Measurements from ENCODE around the gene HOXA3. TPM values are rescaled to one million over a fixed set of nuclear protein-coding genes. Genes with fewer than 3 reads are reported as not detected.

The HOXA3 gene
- total RNA-seq, 1 donor from 2014 or later, result 209 TPM

GRCh38 chr7:27139334-27140125 is 12.9 kb downstream of the HOXA3 start:
- H3K4me1 Mint-ChIP-seq, result peaks cover 68% of the 10 kb centered on the region
- peak overlapping the region; percentile 87 for H3K4me3 Mint-ChIP-seq
- peak in 1 of 2 experiments; percentile 57 for DNase-seq (ENCODE audit: low spot score in 2 of 2, unreplicated experiment in 2 of 2)
- no peaks in the 10 kb centered on the region for H3K27me3 Mint-ChIP-seq (ENCODE audit: low read depth)
- no peaks in the 10 kb centered on the region for H3K9me3 Mint-ChIP-seq
- H3K36me3 Mint-ChIP-seq, result peaks cover 42% of the 10 kb centered on the region
- no peak for TF ChIP-seq CTCF (IDR thresholded peaks at IDR 0.05; ENCODE audit: unreplicated experiment)
- peak overlapping the region; percentile 100 for H3K27ac Mint-ChIP-seq

GRCh38 chr7:27138985-27139333 is 13.4 kb downstream of the HOXA3 start:
- Mint-ChIP-seq H3K4me1 (peaks cover 68% of the 10 kb centered on the region), H3K27ac (peak overlapping the region; percentile 100), H3K9me3 (no peaks in the 10 kb centered on the region), H3K4me3 (peak overlapping the region; percentile 87), H3K27me3 (ENCODE audit: low read depth) (no peaks in the 10 kb centered on the region), H3K36me3 (peaks cover 44% of the 10 kb centered on the region)
- DNase-seq (ENCODE audit: low spot score in 2 of 2, unreplicated experiment in 2 of 2), result no peak
- no peak for TF ChIP-seq CTCF (IDR thresholded peaks at IDR 0.05; ENCODE audit: unreplicated experiment)

- H3K27ac Mint-ChIP-seq, result peak overlapping the region; percentile 100
- no peaks in the 10 kb centered on the region for H3K27me3 Mint-ChIP-seq (ENCODE audit: low read depth)
- no peaks in the 10 kb centered on the region for H3K9me3 Mint-ChIP-seq
- peak overlapping the region; percentile 87 for H3K4me3 Mint-ChIP-seq
- H3K36me3 Mint-ChIP-seq, result peaks cover 43% of the 10 kb centered on the region
- peak in 1 of 2 experiments; percentile 33 for DNase-seq (ENCODE audit: low spot score in 2 of 2, unreplicated experiment in 2 of 2)
- TF ChIP-seq CTCF (IDR thresholded peaks at IDR 0.05; ENCODE audit: unreplicated experiment), result no peak
- peaks cover 70% of the 10 kb centered on the region for H3K4me1 Mint-ChIP-seq
Measured at GRCh38 chr7:27138472-27138871, 13.9 kb downstream of the HOXA3 start.

GRCh38 chr7:27137640-27138315 is 14.6 kb downstream of the HOXA3 start:
- H3K27me3 Mint-ChIP-seq (ENCODE audit: low read depth), result no peaks in the 10 kb centered on the region
- TF ChIP-seq CTCF (IDR thresholded peaks at IDR 0.05; ENCODE audit: unreplicated experiment), result no peak
- peak overlapping the region; percentile 100 for H3K27ac Mint-ChIP-seq
- H3K4me1 Mint-ChIP-seq, result peaks cover 77% of the 10 kb centered on the region
- peak overlapping the region; percentile 87 for H3K4me3 Mint-ChIP-seq
- peaks cover 40% of the 10 kb centered on the region for H3K36me3 Mint-ChIP-seq
- DNase-seq (ENCODE audit: low spot score in 2 of 2, unreplicated experiment in 2 of 2), result peak in 1 of 2 experiments; percentile 13
- H3K9me3 Mint-ChIP-seq, result no peaks in the 10 kb centered on the region

- H3K4me1 Mint-ChIP-seq, result peaks cover 79% of the 10 kb centered on the region
- no peak for TF ChIP-seq CTCF (IDR thresholded peaks at IDR 0.05; ENCODE audit: unreplicated experiment)
- peak overlapping the region; percentile 100 for H3K27ac Mint-ChIP-seq
- peak overlapping the region; percentile 87 for H3K4me3 Mint-ChIP-seq
- no peak for DNase-seq (ENCODE audit: low spot score in 2 of 2, unreplicated experiment in 2 of 2)
- H3K9me3 Mint-ChIP-seq, result no peaks in the 10 kb centered on the region
- peaks cover 18% of the 10 kb centered on the region for H3K36me3 Mint-ChIP-seq
- no peaks in the 10 kb centered on the region for H3K27me3 Mint-ChIP-seq (ENCODE audit: low read depth)
Measured at GRCh38 chr7:27134392-27134791, 18.0 kb downstream of the HOXA3 start.

Measured in mesothelial cell of epicardium (in vitro differentiated cells).